Fibroblast of skin of left biceps (primary cell): ENCODE data around the gene TUBG1.
A peak's percentile ranks its signal among the peaks of the same experiment; 100 is the strongest.
"Not testable (repeated sequence)": the region's sequence is repeated elsewhere in the genome, so short reads cannot be mapped to it uniquely, and the experiment has no call there.

Experiments
- DNase-seq, 2 experiments: peaks; one replicate each; pipeline ENCODE4 v3.0.0-alpha.2; 2013; ENCODE audit warnings: low read depth in 2 of 2

Gene TUBG1

DNA sequence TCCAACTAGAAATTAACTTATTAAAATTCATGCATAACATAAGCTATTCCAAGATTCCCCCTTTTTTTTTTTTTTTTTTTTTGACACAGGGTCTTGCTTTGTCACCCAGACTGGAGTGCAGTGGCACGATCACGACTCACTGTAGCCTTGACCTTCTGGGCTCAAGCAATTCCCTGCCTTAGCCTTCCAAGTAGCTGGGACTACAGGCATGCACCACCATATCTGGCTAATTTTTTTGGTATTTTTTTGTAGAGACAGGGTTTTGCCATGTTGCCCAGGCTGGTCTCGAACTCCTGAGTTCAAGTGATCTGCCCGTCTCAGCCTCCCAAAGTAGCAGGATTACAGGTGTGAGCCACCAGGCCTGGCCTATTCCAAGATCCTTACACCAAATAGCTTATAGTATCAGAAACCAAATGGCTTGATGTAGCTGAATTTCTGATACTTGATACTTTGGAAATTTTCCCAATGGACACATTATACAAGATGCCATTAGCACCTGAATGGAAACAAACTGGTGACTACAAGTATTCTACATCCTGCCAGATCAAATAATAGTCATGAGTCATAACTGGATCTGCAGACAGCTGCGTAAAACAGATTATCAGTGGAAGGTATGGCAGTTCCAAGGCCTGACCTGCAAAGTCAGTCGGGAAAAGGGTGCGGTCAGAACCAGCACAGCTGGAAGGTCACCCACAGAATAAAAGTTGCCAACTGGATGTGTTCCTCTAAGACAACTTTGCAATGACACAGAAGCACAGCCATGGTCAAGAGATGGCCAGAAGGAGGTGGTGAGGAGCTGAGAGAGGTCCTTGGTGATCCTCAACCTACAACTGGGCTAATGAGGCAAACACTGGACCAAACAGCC is 14.5 kb downstream of the TUBG1 start:
- DNase-seq: no peak

DNA sequence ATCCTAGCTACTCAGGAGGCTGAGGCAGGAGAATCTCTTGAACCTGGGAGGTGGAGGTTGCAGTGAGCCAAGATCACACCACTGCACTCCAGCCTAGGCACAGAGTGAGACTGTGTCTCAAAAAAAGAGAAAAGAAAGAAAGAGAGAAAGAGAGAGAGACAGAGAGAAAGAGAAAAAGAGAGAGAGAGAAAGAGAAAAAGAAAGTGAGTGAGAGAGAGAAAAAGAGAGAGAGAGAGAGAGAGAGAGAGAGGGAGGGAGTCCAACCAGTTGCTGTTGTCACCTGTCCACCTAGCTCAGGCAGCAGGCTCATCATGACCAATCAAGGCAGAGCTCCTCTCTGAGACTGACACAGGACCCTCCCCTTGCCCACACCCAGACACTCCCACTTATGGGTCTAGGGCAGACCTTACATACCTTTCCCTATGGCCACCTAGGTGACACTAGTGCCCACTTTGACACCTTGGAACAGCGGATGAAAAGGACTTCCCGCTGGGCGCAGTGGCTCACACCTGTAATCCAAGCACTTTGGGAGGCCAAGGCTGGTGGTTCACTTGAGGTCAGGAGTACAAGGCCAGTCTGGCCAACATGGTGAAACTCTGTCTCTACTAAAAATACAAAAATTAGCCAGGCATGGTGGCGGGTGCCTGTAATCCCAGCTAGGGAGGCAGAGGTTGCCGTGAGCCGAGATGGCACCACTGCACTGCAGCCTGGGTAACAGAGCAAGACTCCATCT is 17.7 kb downstream of the TUBG1 start:
- DNase-seq: not testable (repeated sequence)

DNA sequence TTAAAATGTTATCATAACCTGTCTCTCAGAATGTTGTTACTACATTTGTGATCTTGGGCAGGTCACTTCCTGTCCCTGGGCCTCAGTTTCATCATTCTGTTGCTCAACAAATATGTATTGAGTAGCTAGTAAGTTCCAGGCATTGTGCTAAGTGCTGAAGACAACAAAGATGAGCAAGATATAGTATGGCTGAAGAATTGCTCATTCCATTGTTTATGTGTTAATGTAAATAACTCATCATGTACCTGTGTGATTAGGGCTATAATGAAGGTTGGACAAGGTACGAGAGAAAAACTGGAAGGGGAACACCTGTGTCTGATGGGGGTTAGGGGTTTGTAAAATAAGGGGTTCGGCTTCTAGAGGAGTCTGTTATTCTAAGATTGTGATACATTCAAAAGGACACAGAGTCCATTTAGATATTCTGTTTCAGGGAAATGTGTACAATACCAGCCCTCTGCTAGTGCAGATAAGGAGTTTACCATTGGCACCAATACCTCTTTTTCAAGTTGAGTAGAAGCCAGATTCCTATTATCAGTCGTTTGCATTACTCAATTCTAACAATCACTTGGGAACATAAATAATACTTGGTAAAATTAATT is 20.0 kb downstream of the TUBG1 start:
- DNase-seq: no peak

DNA sequence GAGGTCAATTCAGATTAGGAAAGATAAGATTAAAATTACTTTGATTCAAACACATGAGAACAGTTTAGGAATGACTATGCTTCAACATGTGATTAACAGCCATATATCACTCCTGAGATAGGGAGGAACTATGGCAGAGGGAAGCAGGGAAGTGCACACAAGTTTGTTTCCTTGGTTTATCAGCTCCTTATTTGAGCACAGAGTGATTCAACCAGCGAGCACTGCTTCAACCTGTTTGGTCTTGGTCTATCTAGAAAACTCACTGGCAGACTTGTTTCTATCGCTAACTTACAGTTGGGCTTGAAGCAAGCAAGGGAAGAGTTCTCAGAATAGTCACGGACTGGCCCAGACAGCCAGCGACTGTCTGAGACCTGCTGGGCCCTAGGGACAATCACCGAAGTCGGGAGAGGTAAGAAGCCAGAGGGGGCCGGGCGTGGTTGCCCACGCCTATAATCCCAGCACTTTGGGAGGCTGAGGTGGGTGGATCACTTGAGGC is 23.5 kb downstream of the TUBG1 start:
- no peak for DNase-seq

DNA sequence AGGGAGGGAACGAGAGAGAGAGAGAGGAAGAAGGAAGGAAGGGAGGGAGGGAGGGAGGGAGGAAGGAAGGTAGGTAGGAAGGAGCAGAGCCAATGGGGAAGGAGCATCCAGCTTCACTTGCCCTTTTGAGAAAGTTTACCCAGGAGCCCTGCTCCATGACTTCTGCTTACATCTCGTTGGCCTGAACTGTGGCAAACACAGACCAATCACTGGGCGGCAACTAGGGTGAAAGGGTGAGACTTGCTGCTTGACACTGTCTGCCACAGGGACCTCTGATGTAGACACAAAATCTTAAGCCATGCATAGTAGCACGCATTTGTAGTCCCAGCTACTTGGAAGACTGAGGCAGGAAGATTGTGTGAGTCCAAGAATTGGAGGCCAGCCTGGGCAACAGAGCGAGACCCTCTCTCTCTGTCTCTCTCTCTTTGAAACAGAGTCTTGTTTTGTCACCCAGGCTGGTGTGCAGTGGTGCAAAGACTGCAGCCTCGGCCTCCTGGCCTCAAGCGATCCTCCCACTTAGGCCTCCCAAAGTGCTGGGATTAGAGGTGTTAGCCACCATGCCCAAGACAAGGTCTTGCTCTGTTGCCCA is 30.1 kb downstream of the TUBG1 start:
- DNase-seq: no peak

DNA sequence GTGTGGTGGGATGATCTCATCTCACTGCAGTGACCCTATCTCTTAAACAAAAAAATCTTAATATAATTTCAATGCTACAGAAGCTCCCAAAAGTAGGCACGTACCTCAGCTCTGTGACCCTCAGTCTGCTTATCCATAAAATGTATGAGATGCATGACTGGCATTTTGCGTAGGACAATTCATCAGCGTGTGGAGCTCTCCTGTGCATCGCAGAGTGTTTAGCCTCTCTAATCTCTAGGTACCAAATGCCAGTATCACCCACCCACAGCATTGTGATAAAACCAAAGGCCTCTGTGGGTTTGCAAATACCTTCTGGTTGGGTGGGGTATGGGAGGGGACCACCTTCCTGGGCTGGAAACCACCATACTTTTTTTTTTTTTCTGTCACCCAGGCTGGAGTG is 30.6 kb downstream of the TUBG1 start:
- DNase-seq: no peak

DNA sequence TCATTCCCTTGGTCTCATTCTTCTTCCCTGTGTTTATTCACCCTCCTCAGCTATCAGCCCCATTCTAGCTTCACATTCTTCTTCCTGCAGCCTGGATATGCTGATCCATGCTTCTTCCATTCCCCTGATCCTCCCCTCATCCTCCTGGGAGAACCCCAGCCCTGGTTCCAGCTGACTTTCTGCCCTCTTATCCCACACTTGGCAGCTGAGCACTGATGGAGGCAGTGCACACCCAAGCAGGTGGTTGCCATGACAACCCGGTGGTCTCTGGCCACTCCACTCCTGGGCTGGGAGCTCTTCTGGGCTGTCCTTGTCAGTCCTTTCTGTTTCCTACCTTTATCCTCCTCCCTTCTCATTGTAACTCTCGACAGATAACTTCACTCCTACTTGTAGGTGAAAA is 32.9 kb downstream of the TUBG1 start:
- no peak for DNase-seq

DNA sequence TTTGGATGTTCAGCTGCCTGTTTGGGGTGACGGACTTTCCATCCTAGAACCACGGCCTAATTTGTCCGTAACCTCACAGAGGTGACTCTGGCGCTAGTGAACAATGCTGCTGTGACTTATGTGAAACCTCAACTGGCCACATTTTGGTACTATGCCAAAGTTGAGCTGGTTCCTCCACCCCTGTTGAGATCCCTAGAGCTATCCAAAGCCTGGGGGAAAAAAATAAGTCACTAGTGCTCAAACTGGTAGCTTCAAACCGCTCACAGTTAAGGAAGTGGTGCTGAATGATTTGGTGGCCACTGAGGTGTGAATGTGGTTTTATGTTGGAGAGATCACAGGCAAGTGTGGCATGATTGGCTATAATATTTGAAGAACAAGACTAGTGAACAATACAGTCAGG is 38.3 kb downstream of the TUBG1 start:
- DNase-seq: no peak

DNA sequence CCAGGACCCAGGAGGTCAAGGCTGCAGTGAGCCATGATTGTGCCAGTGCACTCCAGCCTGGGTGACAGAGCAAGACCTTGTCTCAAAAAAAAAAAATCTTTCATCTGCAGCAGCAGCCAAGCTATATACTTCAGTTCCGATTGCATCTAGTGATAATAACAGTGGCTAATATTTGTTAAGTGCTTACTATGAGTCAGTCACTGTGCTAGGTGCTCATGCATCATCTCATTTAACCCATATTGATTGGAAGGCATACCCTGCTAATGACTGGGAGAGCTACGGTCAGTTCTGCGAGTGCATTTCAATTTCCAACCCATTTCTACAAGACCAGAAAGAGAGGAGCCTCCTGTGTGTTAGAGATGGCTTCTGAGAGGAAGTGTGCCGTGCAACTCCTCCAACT is 41.9 kb downstream of the TUBG1 start:
- no peak for DNase-seq

DNA sequence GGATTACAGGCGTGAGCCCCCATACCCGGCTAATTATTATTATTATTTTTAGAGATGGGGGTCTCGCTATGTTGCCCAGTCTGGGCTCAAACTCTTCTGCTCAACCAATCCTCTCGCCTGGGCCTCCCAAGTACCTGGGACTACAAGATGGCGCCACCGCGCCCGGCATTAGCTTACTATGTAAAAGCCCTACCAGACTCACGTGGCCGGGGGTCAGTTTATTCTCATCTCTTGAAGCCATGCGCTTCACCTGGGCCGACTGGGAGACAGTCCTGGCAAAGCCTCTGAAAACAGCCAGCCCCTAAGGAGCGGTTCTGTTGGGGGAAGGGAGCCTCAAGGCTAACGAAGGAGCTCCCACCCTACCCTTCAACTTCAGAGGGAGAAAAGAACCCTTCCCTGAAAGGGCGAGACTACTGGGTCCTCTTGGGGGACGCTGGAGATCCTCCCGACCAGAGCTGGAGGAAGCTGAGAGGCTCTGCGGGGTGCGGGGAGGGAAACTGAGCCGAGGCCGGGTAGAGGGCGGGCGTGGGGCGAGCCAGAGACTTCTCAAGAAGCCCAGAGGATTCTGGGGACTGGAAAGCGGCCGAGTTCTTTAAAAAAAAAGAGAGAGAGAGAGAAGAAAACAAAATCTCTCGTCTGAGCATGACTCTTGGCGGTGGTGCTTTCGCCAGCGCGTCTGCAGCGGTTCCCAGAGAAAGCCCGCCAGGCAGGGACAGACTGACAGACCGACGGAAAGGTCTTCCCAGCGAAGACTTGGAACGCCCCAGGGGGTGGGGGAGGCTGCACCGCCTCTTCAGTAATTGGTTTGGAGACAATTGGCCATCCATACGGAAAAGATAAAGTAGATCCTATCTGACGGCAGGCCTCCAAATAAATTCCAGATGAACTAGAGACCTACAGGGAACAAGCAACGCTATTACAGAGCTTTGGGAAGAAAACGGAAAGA is 44.0 kb downstream of the TUBG1 start:
- DNase-seq: peak; percentile 68 to 69

DNA sequence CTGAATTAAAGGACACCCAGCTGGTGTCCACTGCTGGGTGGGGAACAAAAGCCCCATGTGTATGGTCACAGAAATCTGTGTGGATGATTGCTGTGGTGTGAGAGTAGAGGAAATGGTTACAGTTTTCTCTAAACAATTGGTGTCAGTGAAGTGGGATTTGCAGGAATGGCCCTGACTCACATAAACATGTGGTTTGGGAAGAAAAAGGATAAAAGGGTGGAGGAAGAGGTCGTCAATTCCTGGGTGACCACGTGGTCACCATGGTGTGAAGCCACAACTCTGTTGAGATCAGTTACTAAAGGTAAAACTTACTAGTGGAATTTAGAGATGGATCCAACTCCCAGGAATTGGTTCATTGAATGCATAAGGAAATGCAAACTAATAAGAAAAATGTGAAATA is 46.0 kb downstream of the TUBG1 start:
- peak; percentile 36 to 37 for DNase-seq

DNA sequence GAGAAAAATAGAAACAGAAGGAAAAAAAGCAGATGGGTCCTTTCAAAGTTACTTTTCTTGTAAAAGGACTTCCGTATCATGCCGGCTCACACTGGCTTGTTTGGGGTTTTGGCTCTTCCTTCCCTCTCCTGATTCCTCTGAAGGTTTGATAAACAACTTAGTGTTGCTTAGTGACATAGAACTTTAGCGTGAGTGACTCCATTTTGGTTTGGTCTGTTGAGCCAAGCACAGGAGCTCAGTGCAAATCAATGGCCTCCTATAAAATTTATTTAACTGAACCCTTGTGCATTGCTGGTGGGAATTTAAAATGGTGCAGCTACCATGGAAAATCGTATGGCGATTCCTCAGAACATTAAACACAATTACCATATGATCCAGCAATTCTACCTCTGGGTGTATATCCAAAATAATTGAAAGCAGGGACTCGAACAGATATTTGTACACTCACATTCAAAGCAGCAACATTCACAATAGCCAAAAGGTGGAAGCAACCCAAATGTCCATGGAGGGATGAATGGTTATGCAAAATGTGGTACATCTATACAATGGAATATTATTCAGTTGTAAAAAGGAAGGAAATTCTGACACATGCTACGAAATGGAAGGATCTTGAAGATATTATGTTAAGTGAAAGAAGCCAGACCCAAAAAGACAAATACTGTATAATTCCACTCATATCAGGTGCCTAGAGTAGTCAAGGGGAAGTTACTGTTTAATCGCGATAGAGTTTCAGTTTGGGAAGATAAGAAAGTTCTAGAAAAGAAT is 48.5 kb downstream of the TUBG1 start:
- DNase-seq: no peak

DNA sequence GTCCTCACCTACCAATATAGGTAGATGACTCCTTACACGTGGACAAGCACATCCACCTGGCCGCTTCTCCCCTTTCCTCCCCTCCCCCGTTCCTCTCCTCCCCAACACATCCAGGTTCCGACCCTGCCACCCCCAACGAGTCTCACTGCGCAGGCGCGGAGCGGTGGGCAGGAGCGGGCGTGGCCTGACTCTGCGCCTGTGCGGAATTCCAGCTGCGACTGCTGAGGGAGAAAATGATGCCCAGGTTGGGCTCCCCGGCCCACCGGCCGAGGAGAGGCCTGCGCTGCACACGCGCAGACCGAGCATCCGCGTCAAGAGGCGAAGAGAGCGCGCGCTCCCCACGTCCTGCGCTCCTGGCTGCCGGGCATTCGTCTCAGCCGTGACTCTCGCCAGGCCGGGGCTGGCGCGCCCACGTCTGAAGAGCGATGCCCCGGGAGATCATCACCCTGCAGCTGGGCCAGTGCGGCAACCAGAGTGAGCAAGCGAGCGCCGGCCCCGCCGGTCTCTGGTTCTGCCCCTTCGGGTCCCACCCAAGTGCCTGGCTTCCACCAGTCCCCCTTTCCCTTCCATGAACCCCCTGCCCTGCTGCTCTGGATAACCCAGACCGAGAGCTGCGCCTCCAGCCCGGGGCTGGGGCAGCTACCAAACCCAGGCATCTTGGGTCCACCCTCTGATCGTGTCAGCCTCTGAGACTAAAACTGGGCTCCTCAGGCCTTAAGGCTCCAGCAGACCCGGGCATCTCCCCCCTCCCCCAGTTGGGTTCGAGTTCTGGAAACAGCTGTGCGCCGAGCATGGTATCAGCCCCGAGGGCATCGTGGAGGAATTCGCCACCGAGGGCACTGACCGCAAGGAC is 49.8 kb downstream of the TUBG1 start, which contains the start of gene TUBG2:
TSS of gene TUBG2 (plus strand) at position 206 of the 853 bp plus-strand sequence. CDS start at position 426, 220 bp downstream.
- peak; percentile 73 to 76 for DNase-seq

DNA sequence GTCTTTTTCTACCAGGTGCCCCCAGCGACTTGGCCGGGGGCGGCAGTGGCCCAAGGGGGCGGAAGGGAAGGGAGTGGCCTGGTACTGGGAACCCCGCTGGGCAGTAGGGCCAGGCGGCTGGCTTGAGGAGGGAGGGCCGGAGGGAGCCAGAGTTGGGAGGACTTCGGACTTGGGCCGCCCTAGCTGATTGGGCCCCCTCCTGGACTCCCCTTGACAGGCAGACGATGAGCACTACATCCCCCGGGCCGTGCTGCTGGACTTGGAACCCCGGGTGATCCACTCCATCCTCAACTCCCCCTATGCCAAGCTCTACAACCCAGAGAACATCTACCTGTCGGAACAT is 50.4 kb downstream of the TUBG1 start:
- DNase-seq: not testable (repeated sequence)

DNA sequence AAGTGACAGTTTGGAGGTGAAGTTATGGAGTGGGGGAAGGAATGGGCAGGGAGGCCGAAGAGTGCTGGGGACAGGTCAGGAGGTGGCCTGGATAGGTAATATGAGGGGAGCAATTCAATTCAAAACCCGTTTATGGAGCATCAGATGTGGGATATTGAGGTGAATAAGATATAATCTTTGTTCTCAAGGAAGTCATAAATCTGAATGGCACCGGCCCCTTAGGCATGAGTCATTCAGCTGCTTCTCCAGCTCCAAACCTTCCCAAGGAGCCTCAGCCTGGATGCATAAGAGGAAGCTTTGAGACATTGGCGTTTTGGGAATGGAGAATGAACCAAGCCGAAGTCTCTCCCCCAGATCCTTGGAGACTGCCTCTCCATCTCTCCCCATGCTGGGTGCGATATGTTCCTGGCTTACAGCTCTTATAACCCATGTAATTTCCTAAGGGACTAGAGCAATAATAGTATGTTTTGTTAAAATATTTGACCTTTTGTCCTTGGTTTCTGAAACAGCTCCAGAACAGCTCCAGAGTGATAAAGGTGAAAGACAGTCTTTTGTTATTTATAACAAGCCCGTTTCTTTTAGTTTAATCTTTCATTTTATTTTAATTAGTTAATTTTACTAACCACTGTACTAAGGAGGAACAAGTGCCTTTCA is 51.3 kb downstream of the TUBG1 start:
- DNase-seq: no peak
